GM18505 (cell line): Measurements from ENCODE around the gene PSME4.

ENCODE experiments used
- ATAC-seq: cut with Tn5 transposase; IDR thresholded peaks from one replicate; pipeline ENCODE4 v1.9.1; 2021; ENCODE audit not compliant: unreplicated experiment
- POLR2A ChIP-seq: IDR thresholded peaks from 4 replicates; pipeline ENCODE4 v1.6.1; 2011; ENCODE audit warnings: borderline replicate concordance; ENCODE audit not compliant: insufficient read depth, insufficient read length; ENCODE audit errors: extremely low read depth

Gene PSME4

GRCh38 chr2:53970724-53971602 is at the start of gene PSME4:
Gene PSME4, minus strand, starts transcription at chr2:53970993. Its CDS starts 209 bp downstream, at chr2:53970784.
- ATAC-seq: peak; percentile 84
- TF ChIP-seq POLR2A: peak; percentile 96

- no peak for TF ChIP-seq POLR2A
- no peak for ATAC-seq
Observed at GRCh38 chr2:54015798-54016699, 45.3 kb upstream of the PSME4 start.

- no peak for ATAC-seq
- TF ChIP-seq POLR2A: no peak
Observed at GRCh38 chr2:54013996-54014395, 43.2 kb upstream of the PSME4 start.

- no peak for TF ChIP-seq POLR2A
- ATAC-seq: no peak
Observed at GRCh38 chr2:54012538-54013141, 41.8 kb upstream of the PSME4 start.

GRCh38 chr2:54009549-54009948 is 38.8 kb upstream of the PSME4 start:
- TF ChIP-seq POLR2A: no peak
- no peak for ATAC-seq

GRCh38 chr2:54008439-54008838 is 37.6 kb upstream of the PSME4 start:
- ATAC-seq: no peak

GRCh38 chr2:54000524-54000923 is 29.7 kb upstream of the PSME4 start:
- no peak for TF ChIP-seq POLR2A
- ATAC-seq: no peak

More at GRCh38 chr2:54008439-54008838, 37.6 kb upstream of the PSME4 start:
- TF ChIP-seq POLR2A: no peak

- ATAC-seq: no peak
Observed at GRCh38 chr2:54000122-54000521, 29.3 kb upstream of the PSME4 start.

GRCh38 chr2:53998834-53999233 is 28.0 kb upstream of the PSME4 start:
- no peak for ATAC-seq
- TF ChIP-seq POLR2A: no peak

More at GRCh38 chr2:54000122-54000521, 29.3 kb upstream of the PSME4 start:
- TF ChIP-seq POLR2A: no peak

- peak; percentile 90 for ATAC-seq
- TF ChIP-seq POLR2A: no peak
Observed at GRCh38 chr2:53994818-53995808, 24.3 kb upstream of the PSME4 start.

- TF ChIP-seq POLR2A: no peak
- no peak for ATAC-seq
Observed at GRCh38 chr2:53991948-53992347, 21.2 kb upstream of the PSME4 start.
